Measurements from ENCODE around the gene MMGT1. TPM values are rescaled to one million over a fixed set of nuclear protein-coding genes. Genes with fewer than 3 reads are reported as not detected.

The MMGT1 gene
- total RNA-seq, 4 donors from 2014 or later, result 31.2 to 43.7 (median 37.4) TPM

DNA sequence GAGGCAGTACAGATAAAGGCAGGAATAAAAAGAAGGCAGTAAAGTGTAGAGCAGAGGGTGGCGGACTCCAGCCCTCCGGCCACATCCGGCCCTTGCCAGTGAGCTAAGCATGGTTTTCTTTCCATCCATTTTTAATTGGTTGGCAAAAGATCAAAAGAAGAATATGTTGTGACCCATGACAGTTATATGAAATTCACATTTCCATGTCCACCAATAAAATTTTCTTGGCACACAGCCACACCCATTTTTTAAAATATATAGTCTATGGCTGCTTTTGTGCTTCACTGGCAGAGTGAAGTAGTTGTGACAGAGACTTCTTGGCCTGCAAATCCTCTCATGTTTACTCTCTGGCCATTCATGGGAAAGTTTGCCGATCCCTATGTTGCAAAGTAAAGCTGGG lies 41.2 kb upstream of the MMGT1 start:
- H3K27me3 ChIP-seq, result no peaks in the 10 kb centered on the region
- H3K4me1 ChIP-seq, result no peaks in the 10 kb centered on the region
- TF ChIP-seq POLR2A (IDR thresholded peaks at IDR 0.05), result no peak
- TF ChIP-seq, protein P1, sequence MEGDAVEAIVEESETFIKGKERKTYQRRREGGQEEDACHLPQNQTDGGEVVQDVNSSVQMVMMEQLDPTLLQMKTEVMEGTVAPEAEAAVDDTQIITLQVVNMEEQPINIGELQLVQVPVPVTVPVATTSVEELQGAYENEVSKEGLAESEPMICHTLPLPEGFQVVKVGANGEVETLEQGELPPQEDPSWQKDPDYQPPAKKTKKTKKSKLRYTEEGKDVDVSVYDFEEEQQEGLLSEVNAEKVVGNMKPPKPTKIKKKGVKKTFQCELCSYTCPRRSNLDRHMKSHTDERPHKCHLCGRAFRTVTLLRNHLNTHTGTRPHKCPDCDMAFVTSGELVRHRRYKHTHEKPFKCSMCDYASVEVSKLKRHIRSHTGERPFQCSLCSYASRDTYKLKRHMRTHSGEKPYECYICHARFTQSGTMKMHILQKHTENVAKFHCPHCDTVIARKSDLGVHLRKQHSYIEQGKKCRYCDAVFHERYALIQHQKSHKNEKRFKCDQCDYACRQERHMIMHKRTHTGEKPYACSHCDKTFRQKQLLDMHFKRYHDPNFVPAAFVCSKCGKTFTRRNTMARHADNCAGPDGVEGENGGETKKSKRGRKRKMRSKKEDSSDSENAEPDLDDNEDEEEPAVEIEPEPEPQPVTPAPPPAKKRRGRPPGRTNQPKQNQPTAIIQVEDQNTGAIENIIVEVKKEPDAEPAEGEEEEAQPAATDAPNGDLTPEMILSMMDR (IDR thresholded peaks at IDR 0.05), result no peak
- H3K9me3 ChIP-seq, result no peaks in the 10 kb centered on the region
- H3K36me3 ChIP-seq, result no peaks in the 10 kb centered on the region
- no peak overlapping the region for H3K4me3 ChIP-seq (replicated peaks in 1 of 3)
- intact Hi-C loops (cut with DNase I), result no loop called here
- no peak for DNase-seq
- WGBS, 2 donors, result 90 to 92% methylated on average over 4 of the region's 4 CpGs
- H3K27ac ChIP-seq, result no peak overlapping the region

GRCh38 chrX:135988245-135988644 lies 14.5 kb upstream of the MMGT1 start:
- Histone ChIP-seq H3K4me3 (replicated peaks in 1 of 3) (no peak overlapping the region), H3K4me1 (no peaks in the 10 kb centered on the region), H3K9me3 (no peaks in the 10 kb centered on the region), H3K27me3 (no peaks in the 10 kb centered on the region), H3K27ac (no peak overlapping the region), H3K36me3 (no peaks in the 10 kb centered on the region)
- 94 to 95% methylated on average over 4 of the region's 4 CpGs for WGBS, 2 donors
- no peak for TF ChIP-seq POLR2A (IDR thresholded peaks at IDR 0.05)
- TF ChIP-seq, protein P1 (IDR thresholded peaks at IDR 0.05), result no peak
- intact Hi-C loops (cut with DNase I), result no loop called here
- DNase-seq, result no peak

DNA sequence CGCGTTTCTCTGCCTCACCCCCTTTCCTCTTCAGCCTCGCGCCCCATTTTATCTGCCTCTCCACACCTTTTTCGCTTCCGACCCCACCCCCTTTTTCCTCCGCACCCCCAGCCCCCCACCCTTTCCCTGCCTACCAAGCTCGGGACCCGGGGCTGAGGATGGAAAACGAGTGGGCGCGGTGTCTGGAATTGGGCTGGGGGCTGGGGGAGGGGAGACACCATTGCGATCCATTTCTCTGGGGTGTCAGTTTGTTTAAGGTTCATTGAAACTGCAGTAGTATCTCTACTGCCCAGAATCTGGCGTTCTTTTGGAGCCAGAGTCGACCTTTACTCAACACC lies 12.2 kb upstream of the MMGT1 start:
- 1 to 4% methylated on average over 11 to 14 of the region's 15 CpGs for WGBS, 2 donors
- Histone ChIP-seq H3K4me3 (replicated peaks in 1 of 3) (peak overlapping the region in 2 of 3 donors; percentile 45 to 58), H3K27ac (peak overlapping the region in 2 of 3 donors; percentile 50 to 56), H3K9me3 (no peaks in the 10 kb centered on the region), H3K36me3 (no peaks in the 10 kb centered on the region), H3K4me1 (no peaks in the 10 kb centered on the region), H3K27me3 (no peaks in the 10 kb centered on the region)
- peak in 1 of 2 donors; percentile 4 for DNase-seq
- intact Hi-C loops (cut with DNase I), result no loop called here
- TF ChIP-seq POLR2A (IDR thresholded peaks at IDR 0.05), result no peak
- TF ChIP-seq, protein P1 (IDR thresholded peaks at IDR 0.05), result no peak

DNA sequence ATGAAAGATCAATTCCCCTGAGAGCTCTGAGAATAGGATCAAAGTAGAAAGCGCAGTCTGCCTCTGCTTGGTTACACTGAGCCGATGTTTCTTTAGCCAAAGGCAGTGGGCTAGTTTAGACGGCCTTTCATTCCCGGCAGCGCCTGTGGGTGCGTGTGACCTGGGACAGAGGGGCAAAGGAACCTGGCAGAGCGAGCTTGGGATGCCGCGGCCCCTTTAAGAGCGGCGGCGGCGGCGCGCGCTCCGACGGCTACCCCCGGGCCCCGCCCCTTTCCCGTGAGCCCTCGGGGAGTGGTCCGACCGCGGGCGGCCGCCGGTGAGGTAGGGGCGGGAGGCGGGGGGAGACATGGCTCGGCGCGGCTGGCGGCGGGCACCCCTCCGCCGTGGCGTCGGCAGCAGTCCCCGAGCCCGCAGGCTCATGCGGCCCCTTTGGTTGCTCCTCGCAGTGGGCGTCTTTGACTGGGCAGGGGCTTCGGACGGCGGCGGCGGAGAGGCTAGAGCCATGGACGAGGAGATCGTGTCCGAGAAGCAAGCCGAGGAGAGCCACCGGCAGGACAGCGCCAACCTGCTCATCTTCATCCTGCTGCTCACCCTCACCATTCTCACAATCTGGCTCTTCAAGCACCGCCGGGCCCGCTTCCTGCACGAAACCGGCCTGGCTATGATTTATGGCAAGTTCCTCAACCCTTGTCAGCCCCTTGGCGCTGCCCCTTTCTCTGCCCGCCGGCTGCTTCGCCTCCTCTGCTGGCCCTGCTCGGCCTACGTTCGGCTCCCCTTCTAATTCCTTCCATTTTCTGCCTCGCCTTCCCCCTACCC lies 11.6 kb upstream of the MMGT1 start, which contains the start of gene SLC9A6:
SLC9A6 (plus strand) TSS at position 279 of the 816 bp plus-strand sequence; CDS start at position 503, 224 bp downstream.
- H3K4me1 ChIP-seq, result no peaks in the 10 kb centered on the region
- WGBS, 2 donors, result 1 to 2% methylated on average over 14 to 28 of the region's 68 CpGs
- intact Hi-C loops (cut with DNase I), result no loop called here

GRCh38 chrX:135984791-135985156 lies 11.0 kb upstream of the MMGT1 start:
- Histone ChIP-seq H3K4me3 (replicated peaks in 1 of 3) (peak overlapping the region; percentile 26 to 58 (median 45)), H3K27ac (peak overlapping the region; percentile 28 to 63 (median 50)), H3K9me3 (no peaks in the 10 kb centered on the region), H3K4me1 (no peaks in the 10 kb centered on the region), H3K36me3 (no peaks in the 10 kb centered on the region), H3K27me3 (no peaks in the 10 kb centered on the region)
- intact Hi-C loops (cut with DNase I), result no loop called here
- 5 to 7% methylated on average over 7 of the region's 7 CpGs for WGBS, 2 donors
- DNase-seq, result no peak
- no peak for TF ChIP-seq POLR2A (IDR thresholded peaks at IDR 0.05)
- TF ChIP-seq, protein P1 (IDR thresholded peaks at IDR 0.05), result no peak

More for the DNA sequence above, 11.6 kb upstream of the MMGT1 start, which contains the start of gene SLC9A6:
- no peaks in the 10 kb centered on the region for H3K27me3 ChIP-seq
- peak within 1 kb of the TSS; percentile 26 to 58 (median 45) for H3K4me3 ChIP-seq (replicated peaks in 1 of 3)
- H3K27ac ChIP-seq, result peak within 1 kb of the TSS; percentile 28 to 63 (median 50)
- peak in 1 of 2 donors; percentile 59 for TF ChIP-seq POLR2A (IDR thresholded peaks at IDR 0.05)
- TF ChIP-seq, protein P1 (IDR thresholded peaks at IDR 0.05), result no peak
- no peaks in the 10 kb centered on the region for H3K36me3 ChIP-seq
- DNase-seq, result peak; percentile 73 to 76
- H3K9me3 ChIP-seq, result no peaks in the 10 kb centered on the region

Data from thyroid gland (tissue), 4 donors.